Lung (tissue), 12 donors: ENCODE measurements around the gene LEUTX. TPM values are rescaled to one million over a fixed set of nuclear protein-coding genes. Genes with fewer than 3 reads are reported as not detected.

Experiments
- ATAC-seq: fragments of 200-7000 bp; cut with Tn5 transposase; one replicate; pipeline ENCODE4 v1.9.1; 2020; ENCODE audit warnings: moderate number of reproducible peaks; ENCODE audit not compliant: insufficient read depth, low FRiP score
- DNase-seq, 3 donors: peaks; one replicate each; pipeline ENCODE4 v3.0.0-alpha.2; 2013 to 2017
- H3K27ac ChIP-seq, 2 donors: one replicate each; pipeline ENCODE4 v1.5.1; 2013; ENCODE audit warnings: mild to moderate bottlenecking in 2 of 2, moderate library complexity in 2 of 2, control low read depth in 1 of 2, inconsistent platforms in 1 of 2, low read depth in 1 of 2, low read length in 1 of 2
- H3K27me3 ChIP-seq, 3 donors: one replicate each; pipeline ENCODE4 v1.5.1; 2013; ENCODE audit warnings: low read length in 2 of 3; ENCODE audit not compliant: control insufficient read depth in 3 of 3, insufficient read depth in 3 of 3
- H3K36me3 ChIP-seq, 4 donors: one replicate each; pipeline ENCODE4 v1.5.1; 2013; ENCODE audit warnings: low read length in 4 of 4, mild to moderate bottlenecking in 1 of 4, moderate library complexity in 1 of 4; ENCODE audit not compliant: control insufficient read depth in 4 of 4, insufficient read depth in 4 of 4
- H3K4me1 ChIP-seq, 5 donors: one replicate each; pipeline ENCODE4 v1.5.1; 2013; ENCODE audit warnings: low read length in 5 of 5, mild to moderate bottlenecking in 2 of 5, moderate library complexity in 1 of 5; ENCODE audit not compliant: control insufficient read depth in 5 of 5, insufficient read depth in 5 of 5
- H3K4me3 ChIP-seq: one replicate; pipeline ENCODE4 v1.5.1; 2013; ENCODE audit warnings: mild to moderate bottlenecking, control low read depth, moderate library complexity
- H3K9ac ChIP-seq, 2 donors: one replicate each; pipeline ENCODE4 v1.5.1; 2013; ENCODE audit warnings: low read length in 2 of 2, control low read depth in 1 of 2; ENCODE audit not compliant: insufficient read depth in 1 of 2
- H3K9me3 ChIP-seq, 4 donors: one replicate each; pipeline ENCODE4 v1.5.1; 2013; ENCODE audit warnings: low read length in 3 of 4, mild to moderate bottlenecking in 1 of 4, moderate library complexity in 1 of 4; ENCODE audit not compliant: control insufficient read depth in 4 of 4, insufficient read depth in 3 of 4
- CTCF ChIP-seq: IDR thresholded peaks from 2 replicates; pipeline ENCODE4 v1.5.1; 2012; ENCODE audit warnings: mild to moderate bottlenecking; ENCODE audit errors: control extremely low read depth, extremely low read depth
- WGBS, 2 donors: extraction: QIAGEN DNeasy Blood & Tissue Kit; methylation state at CpG; one replicate each; pipeline ENCODE4 v1.1.7; 2013; 5-methylcytosine and 5-hydroxymethylcytosine counted together
- polyA plus RNA-seq, 2 donors: library from polyadenylated mRNA; stranded (reverse); fragments of 200-250 nt; gene quantifications; one replicate each; pipeline ENCODE4 v1.2.1, GENCODE V29; 2013
- total RNA-seq, 2 donors: library from RNA; depleted of rRNA in 1 of 2; stranded (reverse); fragments of >200 nt in 1 of 2; gene quantifications; one replicate each; pipeline ENCODE4 v1.2.1, GENCODE V29; 2014 to 2021
- donor health status: control.
- donor health status: control.
- donor health status: Bipolar disorder and iron deficiency.
- donor health status: healthy.
- donor health status: DM: yes; HTN: yes; CAD: no.

The LEUTX gene
- total and polyA plus RNA-seq, 4 donors = not detected

- H3K4me1 ChIP-seq = peaks cover 6 to 17% (median 9%) of the 10 kb centered on the region in 5 donors
- no peak for ATAC-seq
- no peaks in the 10 kb centered on the region for H3K27me3 ChIP-seq
- H3K4me3 ChIP-seq = no peak overlapping the region
- H3K36me3 ChIP-seq = peaks cover 2 to 47% (median 36%) of the 10 kb centered on the region in 4 donors
- WGBS, 2 donors = 51 to 64% methylated on average over 5 of the region's 5 CpGs
- H3K9me3 ChIP-seq = no peaks in the 10 kb centered on the region
- TF ChIP-seq CTCF = no peak
- no peak overlapping the region for H3K27ac ChIP-seq
- DNase-seq = no peak
- H3K9ac ChIP-seq = no peak overlapping the region
Measured at GRCh38 chr19:39828654-39829032, 50.0 kb downstream of the LEUTX start.

GRCh38 chr19:39829702-39830275, 51.1 kb downstream of the LEUTX start:
- no peak for TF ChIP-seq CTCF
- H3K36me3 ChIP-seq = peaks cover 2 to 51% (median 41%) of the 10 kb centered on the region in 4 donors

GRCh38 chr19:39830406-39830805, 51.8 kb downstream of the LEUTX start:
- DNase-seq (no peak), ATAC-seq (no peak)
- Histone ChIP-seq H3K9me3 (no peaks in the 10 kb centered on the region), H3K4me3 (no peak overlapping the region), H3K4me1 (peaks cover 6 to 16% (median 8%) of the 10 kb centered on the region in 5 donors), H3K9ac (no peak overlapping the region), H3K36me3 (peaks cover 2 to 52% (median 43%) of the 10 kb centered on the region in 4 donors), H3K27ac (no peak overlapping the region), H3K27me3 (no peaks in the 10 kb centered on the region)
- no peak for TF ChIP-seq CTCF
- 96 to 97% methylated on average over 18 of the region's 18 CpGs for WGBS, 2 donors

More at GRCh38 chr19:39829702-39830275, 51.1 kb downstream of the LEUTX start:
- Histone ChIP-seq H3K4me1 (peaks cover 6 to 16% (median 8%) of the 10 kb centered on the region in 5 donors), H3K4me3 (no peak overlapping the region), H3K9ac (no peak overlapping the region), H3K27me3 (no peaks in the 10 kb centered on the region), H3K27ac (no peak overlapping the region), H3K9me3 (no peaks in the 10 kb centered on the region)
- WGBS, 2 donors = 93 to 95% methylated on average over 10 of the region's 10 CpGs
- no peak for DNase-seq
- ATAC-seq = no peak

GRCh38 chr19:39830847-39831246, 52.2 kb downstream of the LEUTX start:
- Histone ChIP-seq H3K9ac (no peak overlapping the region), H3K4me3 (no peak overlapping the region), H3K36me3 (peaks cover 2 to 48% (median 42%) of the 10 kb centered on the region in 4 donors), H3K27me3 (no peaks in the 10 kb centered on the region), H3K4me1 (peaks cover 6 to 16% (median 8%) of the 10 kb centered on the region in 5 donors), H3K27ac (no peak overlapping the region), H3K9me3 (no peaks in the 10 kb centered on the region)
- DNase-seq = no peak
- TF ChIP-seq CTCF = no peak
- no peak for ATAC-seq
